Loucy (cell line): Measurements from ENCODE around the gene AKTIP.
"Not testable (repeated sequence)": the region's sequence is repeated elsewhere in the genome, so short reads cannot be mapped to it uniquely, and the experiment has no call there.

Experiments
- H2AFZ ChIP-seq: fragments of 200-600 bp; sonication (generic); 2 replicates; pipeline ENCODE4 v1.6.0; 2016; ENCODE audit warnings: antibody characterized with exemption, mild to moderate bottlenecking, low read length, moderate library complexity
- H3F3A ChIP-seq: fragments of 200-600 bp; 2 replicates; pipeline ENCODE4 v1.6.0; 2016; ENCODE audit warnings: antibody characterized with exemption, low read depth, mild to moderate bottlenecking
- H3K27me3 ChIP-seq: fragments of 200-600 bp; sonication (generic); 2 replicates; pipeline ENCODE4 v1.6.1; 2014; ENCODE audit warnings: low read length, mild to moderate bottlenecking; ENCODE audit not compliant: insufficient read depth, poor library complexity, severe bottlenecking
- H3K36me3 ChIP-seq: fragments of 200-600 bp; sonication (generic); 2 replicates; pipeline ENCODE4 v1.6.1; 2016; ENCODE audit warnings: low read length; ENCODE audit not compliant: insufficient read depth
- H3K4me1 ChIP-seq: fragments of 200-600 bp; sonication (generic); 2 replicates; pipeline ENCODE4 v1.5.1; 2014; ENCODE audit warnings: low read length, mild to moderate bottlenecking; ENCODE audit not compliant: insufficient read depth, poor library complexity, severe bottlenecking
- H3K4me2 ChIP-seq: fragments of 200-600 bp; sonication (generic); 2 replicates; pipeline ENCODE4 v1.6.0; 2014; ENCODE audit warnings: antibody characterized with exemption, low read length, low read depth, mild to moderate bottlenecking; ENCODE audit not compliant: poor library complexity, severe bottlenecking
- H3K4me3 ChIP-seq: fragments of 200-600 bp; sonication (generic); 2 replicates; pipeline ENCODE4 v1.5.1; 2014; ENCODE audit warnings: low read length, mild to moderate bottlenecking, mixed read lengths; ENCODE audit not compliant: poor library complexity, severe bottlenecking
- H3K79me2 ChIP-seq: fragments of 200-600 bp; sonication (generic); 2 replicates; pipeline ENCODE4 v1.6.1; 2014; ENCODE audit warnings: low read length; ENCODE audit not compliant: insufficient read depth
- H3K9ac ChIP-seq: fragments of 200-600 bp; sonication (generic); 2 replicates; pipeline ENCODE4 v1.6.0; 2014; ENCODE audit warnings: mild to moderate bottlenecking, low read depth, low read length, moderate library complexity; ENCODE audit not compliant: poor library complexity, severe bottlenecking
- H3K9me2 ChIP-seq: fragments of 200-600 bp; sonication (generic); replicated peaks from 2 replicates; pipeline ENCODE4 v1.6.1; 2016; ENCODE audit warnings: low read depth, low read length, mixed read lengths
- H3K9me3 ChIP-seq: fragments of 200-600 bp; sonication (generic); 2 replicates; pipeline ENCODE4 v1.6.1; 2014; ENCODE audit warnings: mild to moderate bottlenecking, antibody characterized with exemption, low read length, low read depth; ENCODE audit not compliant: insufficient read depth
- H4K20me1 ChIP-seq: fragments of 200-600 bp; sonication (generic); 2 replicates; pipeline ENCODE4 v1.6.0; 2014; ENCODE audit warnings: antibody characterized with exemption, low read length, mild to moderate bottlenecking; ENCODE audit not compliant: insufficient read depth, poor library complexity, severe bottlenecking
- EZH2phosphoT487 ChIP-seq: fragments of 200-600 bp; IDR thresholded peaks from 2 replicates; pipeline ENCODE4 v1.6.1; 2018; ENCODE audit warnings: antibody characterized with exemption, mild to moderate bottlenecking, moderate library complexity, borderline replicate concordance
- TF ChIP-seq, protein P1 (sequence below): fragments of 200-600 bp; sonication (generic); conservative IDR thresholded peaks from 2 replicates; pipeline ENCODE4 v1.5.1; 2014; ENCODE audit warnings: mild to moderate bottlenecking, antibody characterized with exemption, low read length

The AKTIP gene

GRCh38 chr16:53545433-53545832 lies 42.4 kb upstream of the AKTIP start:
- Histone ChIP-seq H3K27me3 (no peaks in the 10 kb centered on the region), H3K4me1 (peaks cover 27% of the 10 kb centered on the region), H3K36me3 (no peaks in the 10 kb centered on the region), H3K4me2 (peak overlapping the region; percentile 68), H3K9me3 (no peaks in the 10 kb centered on the region), H3K4me3 (peak overlapping the region; percentile 62), H3F3A (no peaks in the 10 kb centered on the region), H3K9ac (peak overlapping the region; percentile 56), H3K9me2 (no peaks in the 10 kb centered on the region), H3K79me2 (no peaks in the 10 kb centered on the region), H4K20me1 (no peaks in the 10 kb centered on the region), H2AFZ (peak overlapping the region; percentile 77)
- TF ChIP-seq EZH2phosphoT487: no peak
- TF ChIP-seq, protein P1, sequence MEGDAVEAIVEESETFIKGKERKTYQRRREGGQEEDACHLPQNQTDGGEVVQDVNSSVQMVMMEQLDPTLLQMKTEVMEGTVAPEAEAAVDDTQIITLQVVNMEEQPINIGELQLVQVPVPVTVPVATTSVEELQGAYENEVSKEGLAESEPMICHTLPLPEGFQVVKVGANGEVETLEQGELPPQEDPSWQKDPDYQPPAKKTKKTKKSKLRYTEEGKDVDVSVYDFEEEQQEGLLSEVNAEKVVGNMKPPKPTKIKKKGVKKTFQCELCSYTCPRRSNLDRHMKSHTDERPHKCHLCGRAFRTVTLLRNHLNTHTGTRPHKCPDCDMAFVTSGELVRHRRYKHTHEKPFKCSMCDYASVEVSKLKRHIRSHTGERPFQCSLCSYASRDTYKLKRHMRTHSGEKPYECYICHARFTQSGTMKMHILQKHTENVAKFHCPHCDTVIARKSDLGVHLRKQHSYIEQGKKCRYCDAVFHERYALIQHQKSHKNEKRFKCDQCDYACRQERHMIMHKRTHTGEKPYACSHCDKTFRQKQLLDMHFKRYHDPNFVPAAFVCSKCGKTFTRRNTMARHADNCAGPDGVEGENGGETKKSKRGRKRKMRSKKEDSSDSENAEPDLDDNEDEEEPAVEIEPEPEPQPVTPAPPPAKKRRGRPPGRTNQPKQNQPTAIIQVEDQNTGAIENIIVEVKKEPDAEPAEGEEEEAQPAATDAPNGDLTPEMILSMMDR: no peak

- no peak for TF ChIP-seq EZH2phosphoT487
- TF ChIP-seq, protein P1: no peak
- Histone ChIP-seq H3K9ac (no peak overlapping the region), H3K9me2 (no peaks in the 10 kb centered on the region), H3K9me3 (no peaks in the 10 kb centered on the region), H3K4me2 (no peak overlapping the region), H3K79me2 (no peaks in the 10 kb centered on the region), H4K20me1 (no peaks in the 10 kb centered on the region), H3K36me3 (no peaks in the 10 kb centered on the region), H2AFZ (no peak overlapping the region), H3K27me3 (no peaks in the 10 kb centered on the region), H3K4me1 (peaks cover 17% of the 10 kb centered on the region), H3F3A (no peaks in the 10 kb centered on the region), H3K4me3 (no peak overlapping the region)
Observed at GRCh38 chr16:53542283-53542682, 39.3 kb upstream of the AKTIP start.

DNA sequence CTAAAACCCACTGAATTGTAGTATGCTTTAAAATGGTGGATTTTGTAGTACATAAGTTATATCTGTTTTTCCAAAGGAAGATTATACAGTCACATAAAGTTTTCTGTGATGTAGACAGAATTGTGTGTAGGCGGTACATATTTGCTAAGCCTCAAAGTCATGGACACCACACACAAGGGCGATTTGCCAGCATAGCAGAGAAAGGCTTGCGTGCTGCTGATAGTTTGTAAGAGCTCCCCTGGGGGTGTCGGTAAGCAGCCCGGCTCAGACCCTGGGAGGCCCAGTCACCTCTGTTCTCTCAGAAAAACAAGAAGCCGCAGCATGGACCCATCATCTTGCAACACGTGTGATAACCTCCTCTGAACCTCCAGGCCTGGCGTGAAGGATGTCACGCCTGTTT lies 38.3 kb upstream of the AKTIP start:
- TF ChIP-seq, protein P1: no peak
- no peak for TF ChIP-seq EZH2phosphoT487
- H3K27me3 ChIP-seq: no peaks in the 10 kb centered on the region
- H3K4me1 ChIP-seq: peaks cover 17% of the 10 kb centered on the region
- no peaks in the 10 kb centered on the region for H3F3A ChIP-seq
- H3K4me3 ChIP-seq: no peak overlapping the region
- no peaks in the 10 kb centered on the region for H3K9me2 ChIP-seq
- H3K9ac ChIP-seq: no peak overlapping the region
- H2AFZ ChIP-seq: no peak overlapping the region
- H3K4me2 ChIP-seq: no peak overlapping the region
- no peaks in the 10 kb centered on the region for H3K36me3 ChIP-seq
- no peaks in the 10 kb centered on the region for H3K9me3 ChIP-seq
- no peaks in the 10 kb centered on the region for H4K20me1 ChIP-seq
- H3K79me2 ChIP-seq: no peaks in the 10 kb centered on the region

GRCh38 chr16:53539759-53540718 lies 37.0 kb upstream of the AKTIP start:
- not testable (repeated sequence) for H3K9ac ChIP-seq, H3K4me1 ChIP-seq, H3K79me2 ChIP-seq, H3K4me3 ChIP-seq, H2AFZ ChIP-seq, H3K27me3 ChIP-seq, H3F3A ChIP-seq, H3K9me2 ChIP-seq, H3K4me2 ChIP-seq, H3K9me3 ChIP-seq, H3K36me3 ChIP-seq, H4K20me1 ChIP-seq

DNA sequence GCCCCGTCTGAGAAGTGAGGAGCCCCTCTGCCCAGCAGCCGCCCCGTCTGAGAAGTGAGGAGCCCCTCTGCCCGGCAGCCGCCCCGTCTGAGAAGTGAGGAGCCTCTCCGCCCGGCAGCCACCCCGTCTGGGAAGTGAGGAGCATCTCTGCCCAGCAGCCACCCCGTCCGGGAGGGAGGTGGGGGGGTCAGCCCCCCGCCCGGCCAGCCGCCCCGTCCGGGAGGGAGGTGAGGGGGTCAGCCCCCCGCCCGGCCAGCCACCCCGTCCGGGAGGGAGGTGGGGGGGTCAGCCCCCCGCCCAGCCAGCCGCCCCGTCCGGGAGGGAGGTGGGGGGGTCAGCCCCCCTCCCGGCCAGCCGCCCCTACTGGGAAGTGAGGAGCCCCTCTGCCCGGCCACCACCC lies 36.3 kb upstream of the AKTIP start:
- H4K20me1 ChIP-seq, H3K4me3 ChIP-seq, H3K9me2 ChIP-seq, H3K27me3 ChIP-seq, H3K36me3 ChIP-seq, H3K4me1 ChIP-seq, H3K79me2 ChIP-seq, H3F3A ChIP-seq, H3K9me3 ChIP-seq, H2AFZ ChIP-seq, H3K9ac ChIP-seq, H3K4me2 ChIP-seq: not testable (repeated sequence)
